GM12878 (cell line): Measurements from ENCODE around the gene CACNA2D3. TPM values are rescaled to one million over a fixed set of nuclear protein-coding genes. Genes with fewer than 3 reads are reported as not detected.

ENCODE experiments used
- ATAC-seq: fragments of 200-7000 bp; cut with Tn5 transposase; 3 replicates; pipeline ENCODE4 v1.9.1; 2020; ENCODE audit warnings: mild to moderate bottlenecking, moderate library complexity
- BruUV-seq: library from RNA; stranded (reverse); fragments of 400-500 nt; replicated peaks from 2 replicates; lab custom pipeline; 2021; lab: Mats Ljungman, UMichigan
- CTCF ChIA-PET: fragments of 300-600 bp; sonication (Branson Sonifier 250); formaldehyde crosslinking; extraction: SDS; loops from one replicate; lab custom pipeline; 2021; ENCODE audit warnings: inconsistent platforms; lab: Yijun Ruan, JAX
- POLR2A ChIA-PET: fragments of 350-600 bp; formaldehyde crosslinking; extraction: SDS; loops from one replicate; lab custom pipeline; 2021; ENCODE audit warnings: inconsistent platforms; lab: Charles Lee
- RAD21 ChIA-PET: fragments of 300-600 bp; sonication (Branson Sonifier 250); formaldehyde crosslinking; loops from one replicate; lab custom pipeline; 2023; ENCODE audit warnings: antibody characterized with exemption; ENCODE audit not compliant: unreplicated experiment; lab: Charles Lee
- SMC1A ChIA-PET: fragments of 300-600 bp; sonication (Branson Sonifier 250); formaldehyde crosslinking; loops from one replicate; lab custom pipeline; 2023; ENCODE audit not compliant: unreplicated experiment, uncharacterized antibody; lab: Charles Lee
- DNase-seq: peaks from one replicate; pipeline ENCODE4 v3.0.0-alpha.2; 2011; ENCODE audit warnings: low read depth, low spot score
- FAIRE-seq: peaks from 3 replicates; lab custom pipeline; 2011; peaks lifted over from hg19 to GRCh38; lab: Jason Lieb, UNC
- H2AFZ ChIP-seq: 2 replicates; pipeline ENCODE4 v1.6.0; 2011; ENCODE audit warnings: low read depth, low read length, control low read depth; ENCODE audit not compliant: control insufficient read depth
- H3K27ac ChIP-seq: 2 replicates; pipeline ENCODE4 v1.5.1; 2011; ENCODE audit warnings: control low read depth; ENCODE audit not compliant: control insufficient read depth, insufficient read depth
- H3K27me3 ChIP-seq, 2 experiments: replicated peaks in 1 of 2; 2 replicates each; pipeline versions ENCODE4 v1.6.0 to v1.6.1; 2011; ENCODE audit warnings: low read length in 1 of 2; ENCODE audit not compliant: control insufficient read depth in 2 of 2, insufficient read depth in 2 of 2
- H3K36me3 ChIP-seq, 2 experiments: 2 replicates each; pipeline ENCODE4 v1.5.1; 2011; ENCODE audit warnings: low read length in 1 of 2; ENCODE audit not compliant: control insufficient read depth in 2 of 2, insufficient read depth in 2 of 2
- H3K4me1 ChIP-seq: 2 replicates; pipeline ENCODE4 v1.6.1; 2011; ENCODE audit warnings: mild to moderate bottlenecking, low read length, moderate library complexity, mixed read lengths; ENCODE audit not compliant: control insufficient read depth, insufficient read depth
- H3K4me2 ChIP-seq: 2 replicates; pipeline ENCODE4 v1.6.0; 2011; ENCODE audit warnings: control low read depth; ENCODE audit not compliant: control insufficient read depth, insufficient read depth
- H3K4me3 ChIP-seq: fragments of 200-600 bp; sonication (generic); 2 replicates; pipeline ENCODE4 v1.5.1; 2016
- H3K79me2 ChIP-seq: 2 replicates; pipeline ENCODE4 v1.6.0; 2011; ENCODE audit warnings: low read length; ENCODE audit not compliant: control insufficient read depth, insufficient read depth
- H3K9ac ChIP-seq: 2 replicates; pipeline ENCODE4 v1.8.0; 2011; ENCODE audit warnings: low read length, control low read depth, mixed read lengths; ENCODE audit not compliant: control insufficient read depth, insufficient read depth
- H3K9me3 ChIP-seq: replicated peaks from 3 replicates; pipeline ENCODE4 v1.5.1; 2011; ENCODE audit warnings: mild to moderate bottlenecking, low read length; ENCODE audit not compliant: control insufficient read depth, insufficient read depth
- H4K20me1 ChIP-seq: 2 replicates; pipeline ENCODE4 v1.6.0; 2011; ENCODE audit not compliant: control insufficient read depth, insufficient read depth
- ASH2L ChIP-seq: fragments of 300-600, 200-600 bp; sonication (generic); IDR thresholded peaks from 2 replicates; pipeline ENCODE4 v1.6.1; 2017; ENCODE audit warnings: low read depth, mild to moderate bottlenecking, borderline replicate concordance
- ATF7 ChIP-seq: fragments of 450-650 bp; IDR thresholded peaks from 2 replicates; pipeline ENCODE4 v1.6.1; 2016; ENCODE audit warnings: low read depth, mild to moderate bottlenecking
- CREB1 ChIP-seq: IDR thresholded peaks from 2 replicates; pipeline ENCODE4 v1.6.1; 2012; ENCODE audit warnings: low read depth, mild to moderate bottlenecking, inconsistent platforms
- EED ChIP-seq: sonication (generic); IDR thresholded peaks from 2 replicates; pipeline ENCODE4 v1.6.1; 2016; ENCODE audit warnings: antibody characterized with exemption, low read depth
- GATAD2B ChIP-seq: fragments of 450-650 bp; conservative IDR thresholded peaks from 2 replicates; pipeline ENCODE4 v1.6.1; 2017; ENCODE audit warnings: low read depth, mild to moderate bottlenecking, moderate library complexity
- HDAC6 ChIP-seq: fragments of 200-600 bp; sonication (generic); IDR thresholded peaks from one replicate; pipeline ENCODE4 v1.8.0; 2017; ENCODE audit warnings: antibody characterized with exemption; ENCODE audit not compliant: unreplicated experiment
- NFYA ChIP-seq: IDR thresholded peaks from 2 replicates; pipeline ENCODE4 v1.6.1; 2011; ENCODE audit warnings: low read depth, mild to moderate bottlenecking, low read length, improper control_type of control experiment, borderline replicate concordance
- POLR2AphosphoS2 ChIP-seq: IDR thresholded peaks from 2 replicates; pipeline ENCODE4 v1.6.1; 2011; ENCODE audit warnings: low read depth, mild to moderate bottlenecking, low read length, improper control_type of control experiment, moderate library complexity
- SIN3A ChIP-seq: IDR thresholded peaks from 2 replicates; pipeline ENCODE4 v1.6.1; 2012; ENCODE audit warnings: low read depth, low read length, improper control_type of control experiment
- SRF ChIP-seq, 2 experiments: IDR thresholded peaks; 2 replicates each; pipeline ENCODE4 v1.6.1; 2011; ENCODE audit warnings: low read depth in 2 of 2, low read length in 2 of 2, mild to moderate bottlenecking in 1 of 2, moderate library complexity in 1 of 2
- TAF1 ChIP-seq: IDR thresholded peaks from 2 replicates; pipeline ENCODE4 v1.6.1; 2011; ENCODE audit warnings: mild to moderate bottlenecking, low read depth, low read length, borderline replicate concordance
- TCF12 ChIP-seq: IDR thresholded peaks from 2 replicates; pipeline ENCODE4 v1.6.1; 2011; ENCODE audit warnings: low read depth, mild to moderate bottlenecking, low read length
- WGBS: methylation state at CpG from one replicate; pipeline ENCODE4 v1.1.6; 2016; ENCODE audit warnings: low lambda C conversion rate; ENCODE audit not compliant: insufficient replicate concordance, insufficient coverage; ENCODE audit errors: missing lambda C conversion rate; 5-methylcytosine and 5-hydroxymethylcytosine counted together
- in situ Hi-C: fragments of 300-500 bp; cut with MboI; formaldehyde crosslinking; loops from 9 replicates; pipeline ENCODE4 v1.14.3; 2018; ENCODE audit warnings: mixed read lengths
- intact Hi-C: fragments of 100-400 bp; cut with micrococcal nuclease; formaldehyde crosslinking; loops from one replicate; pipeline ENCODE4 v1.14.2; 2022; ENCODE audit not compliant: unreplicated experiment
- polyA plus RNA-seq, 11 experiments: library from polyadenylated mRNA; depleted of rRNA in 4 of 11; unstranded in 6 of 11; stranded (reverse) in 5 of 11; fragments of >200 nt; fragmentation: Nextera tagmentation in 4 of 11; fragmentation: Illumina TruSeq in 1 of 11; extraction: Ambion mirVana in 4 of 11; extraction: Trizol in 1 of 11; gene quantifications; 1 replicate in 1 of 11; 2 replicates in 10 of 11; pipeline versions ENCODE4 v1.2.1 to v1.2.3, GENCODE V29; 2011 to 2016; ENCODE audit warnings: inconsistent platforms in 2 of 11, missing spikeins in 2 of 11, low read depth in 1 of 11
- total RNA-seq, 4 experiments: library from RNA; depleted of rRNA in 3 of 4; stranded (reverse); fragments of >200 nt in 3 of 4; fragmentation: Illumina TruSeq in 1 of 4; extraction: Trizol in 1 of 4; gene quantifications; 2 replicates each; pipeline versions ENCODE4 v1.2.1 to v1.2.3, GENCODE V29; 2013 to 2021

Gene CACNA2D3
- total and polyA plus RNA-seq, 10 of the 15 experiments (the other 5 are each of a cell fraction or from before 2014, with no cell fraction given), result not detected

DNA sequence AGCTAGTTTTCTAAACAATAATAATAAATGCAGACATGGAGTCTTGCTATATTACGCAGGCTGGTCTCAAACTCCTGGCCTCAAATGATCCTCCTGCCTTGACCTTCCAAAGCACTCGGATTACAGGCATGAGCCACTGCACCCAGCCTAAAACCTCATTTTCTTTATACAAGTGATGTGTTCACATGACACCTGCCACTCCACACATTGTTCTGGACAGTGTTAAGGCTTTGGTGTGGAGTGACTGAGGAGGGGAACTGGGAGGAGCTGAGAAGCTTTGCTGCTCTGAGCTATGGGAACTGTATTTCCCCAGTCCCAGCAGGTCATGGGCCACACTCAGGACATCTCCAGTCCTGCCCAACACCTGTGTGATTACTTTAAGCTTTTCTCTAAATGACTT is 425.5 kb downstream of the CACNA2D3 start:
- no peak for TF ChIP-seq SIN3A
- TF ChIP-seq SRF (IDR thresholded peaks at IDR 0.05; ENCODE audit: low read depth in 2 of 2, low read length in 2 of 2), result no peak
- no peak for TF ChIP-seq CREB1
- no peak for TF ChIP-seq ASH2L
- TF ChIP-seq GATAD2B, result no peak
- TF ChIP-seq TAF1, result no peak
- no peak for TF ChIP-seq NFYA
- TF ChIP-seq HDAC6, result no peak
- TF ChIP-seq ATF7, result no peak
- no peak for TF ChIP-seq TCF12
- TF ChIP-seq EED, result no peak
- no peak for TF ChIP-seq POLR2AphosphoS2
- H3K9me3 ChIP-seq, result no peaks in the 10 kb centered on the region
- no peak overlapping the region for H2AFZ ChIP-seq
- H3K36me3 ChIP-seq, result no peaks in the 10 kb centered on the region
- no peaks in the 10 kb centered on the region; a peak in 1 of 4 replicates for H3K27me3 ChIP-seq
- BruUV-seq, result no TSS peak
- RAD21 ChIA-PET, result interaction anchor here (0.7 kb wide), 1 partner anchor 974 kb away, joined by 4 read pairs; no protein-coding TSS in a partner anchor
- intact Hi-C loops (no loop called here), in situ Hi-C loops (no loop called here)
- H3K4me3 ChIP-seq, result no peak overlapping the region
- no peak overlapping the region for H3K4me2 ChIP-seq
- no peak overlapping the region for H3K27ac ChIP-seq
- no peaks in the 10 kb centered on the region for H4K20me1 ChIP-seq
- CTCF ChIA-PET, result no interaction called here
- H3K79me2 ChIP-seq, result no peaks in the 10 kb centered on the region
- no peak for DNase-seq
- SMC1A ChIA-PET, result no interaction called here
- whole genome bisulfite sequencing, result 0% methylated on average over 2 of the region's 2 CpGs
- no peaks in the 10 kb centered on the region for H3K4me1 ChIP-seq
- ATAC-seq, result no peak
- FAIRE-seq, result no peak
- no peak overlapping the region for H3K9ac ChIP-seq
- POLR2A ChIA-PET, result no interaction called here
